ENCODE data around the gene TBL1XR1. TPM values are rescaled to one million over a fixed set of nuclear protein-coding genes. Genes with fewer than 3 reads are reported as not detected.

TBL1XR1 gene
- total RNA-seq, 1 experiment from 2014 or later, result 180 TPM

DNA sequence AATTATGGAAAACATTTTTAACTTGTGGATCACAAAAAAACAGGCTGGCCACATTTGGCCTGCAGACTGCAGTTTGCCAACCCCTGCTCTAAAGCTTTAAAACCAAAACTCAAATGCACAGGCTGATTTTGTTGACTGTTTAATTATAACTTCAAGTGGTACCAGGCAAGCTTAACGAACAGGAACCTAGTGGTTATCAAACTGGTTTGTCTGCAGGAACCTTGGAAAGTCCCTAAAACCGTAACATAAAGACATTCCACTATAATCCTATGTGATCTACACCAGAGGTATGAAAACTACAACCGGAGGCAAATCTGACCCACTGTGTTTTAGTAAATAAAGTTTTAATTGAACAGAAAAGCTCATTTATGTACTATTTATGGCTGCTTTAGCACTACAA, 52.4 kb downstream of the TBL1XR1 start:
- ChIA-PET RAD21 (ENCODE audit: low non-redundant PET in 1 of 2, low total read pairs in 2 of 2, uncharacterized antibody in 2 of 2, unreplicated experiment in 2 of 2) (no interaction called here), POLR2A (no interaction called here), CTCF (no interaction called here)
- intact Hi-C loops (cut with micrococcal nuclease), result no loop called here
- DNase-seq (ENCODE audit: low read depth, low spot score) (no peak), ATAC-seq (no peak)
- no peak overlapping the region for H3K4me3 ChIP-seq (replicated peaks in 1 of 2; ENCODE audit: low read depth in 1 of 2, low read length in 2 of 2)
- TF ChIP-seq TCF7L2 (IDR thresholded peaks at IDR 0.05; ENCODE audit: borderline replicate concordance, extremely low read depth, insufficient read depth, insufficient read length) (no peak), ZNF274 (IDR thresholded peaks at IDR 0.05; ENCODE audit: low read depth, low read length) (no peak), ZFX (IDR thresholded peaks at IDR 0.05) (no peak), JUND (IDR thresholded peaks at IDR 0.05) (no peak)
- TF ChIP-seq, protein P1, sequence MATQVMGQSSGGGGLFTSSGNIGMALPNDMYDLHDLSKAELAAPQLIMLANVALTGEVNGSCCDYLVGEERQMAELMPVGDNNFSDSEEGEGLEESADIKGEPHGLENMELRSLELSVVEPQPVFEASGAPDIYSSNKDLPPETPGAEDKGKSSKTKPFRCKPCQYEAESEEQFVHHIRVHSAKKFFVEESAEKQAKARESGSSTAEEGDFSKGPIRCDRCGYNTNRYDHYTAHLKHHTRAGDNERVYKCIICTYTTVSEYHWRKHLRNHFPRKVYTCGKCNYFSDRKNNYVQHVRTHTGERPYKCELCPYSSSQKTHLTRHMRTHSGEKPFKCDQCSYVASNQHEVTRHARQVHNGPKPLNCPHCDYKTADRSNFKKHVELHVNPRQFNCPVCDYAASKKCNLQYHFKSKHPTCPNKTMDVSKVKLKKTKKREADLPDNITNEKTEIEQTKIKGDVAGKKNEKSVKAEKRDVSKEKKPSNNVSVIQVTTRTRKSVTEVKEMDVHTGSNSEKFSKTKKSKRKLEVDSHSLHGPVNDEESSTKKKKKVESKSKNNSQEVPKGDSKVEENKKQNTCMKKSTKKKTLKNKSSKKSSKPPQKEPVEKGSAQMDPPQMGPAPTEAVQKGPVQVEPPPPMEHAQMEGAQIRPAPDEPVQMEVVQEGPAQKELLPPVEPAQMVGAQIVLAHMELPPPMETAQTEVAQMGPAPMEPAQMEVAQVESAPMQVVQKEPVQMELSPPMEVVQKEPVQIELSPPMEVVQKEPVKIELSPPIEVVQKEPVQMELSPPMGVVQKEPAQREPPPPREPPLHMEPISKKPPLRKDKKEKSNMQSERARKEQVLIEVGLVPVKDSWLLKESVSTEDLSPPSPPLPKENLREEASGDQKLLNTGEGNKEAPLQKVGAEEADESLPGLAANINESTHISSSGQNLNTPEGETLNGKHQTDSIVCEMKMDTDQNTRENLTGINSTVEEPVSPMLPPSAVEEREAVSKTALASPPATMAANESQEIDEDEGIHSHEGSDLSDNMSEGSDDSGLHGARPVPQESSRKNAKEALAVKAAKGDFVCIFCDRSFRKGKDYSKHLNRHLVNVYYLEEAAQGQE (IDR thresholded peaks at IDR 0.05; ENCODE audit: low read depth), result no peak
- no peaks in the 10 kb centered on the region for H3K9me3 ChIP-seq (ENCODE audit: control insufficient read depth in 1 of 2, insufficient read depth in 1 of 2, low read depth in 1 of 2, low read length in 2 of 2)
- H3K9me2 ChIP-seq (ENCODE audit: insufficient read depth), result no peaks in the 10 kb centered on the region; the same call in 1 of the 2 replicates
- H4K20me1 ChIP-seq (ENCODE audit: insufficient read depth), result peaks cover 26% of the 10 kb centered on the region
- no peak overlapping the region for H3K27ac ChIP-seq (ENCODE audit: low read depth, low read length)
- no TSS peak for BruUV-seq (replicated peaks)
- no peaks in the 10 kb centered on the region for H3K36me3 ChIP-seq (ENCODE audit: control insufficient read depth in 1 of 2, insufficient read depth in 2 of 2, low read length in 2 of 2)
- H3K27me3 ChIP-seq (ENCODE audit: insufficient read depth, low read length), result no peaks in the 10 kb centered on the region
- H3K4me2 ChIP-seq (ENCODE audit: low read length), result no peak overlapping the region
- H3K9ac ChIP-seq (ENCODE audit: low read length), result no peak overlapping the region
- peaks cover 100% of the 10 kb centered on the region for H3K79me2 ChIP-seq (ENCODE audit: insufficient read depth, low read length)
- peaks cover 0 to 2% of the 10 kb centered on the region in 2 experiments; a peak in 2 of 4 replicates for H3K4me1 ChIP-seq (ENCODE audit: control insufficient read depth in 1 of 2, insufficient read depth in 2 of 2, low read length in 2 of 2)
- H2AFZ ChIP-seq (ENCODE audit: low read depth, low read length, poor library complexity, severe bottlenecking), result no peak overlapping the region

Data from HCT116 (cell line).